ENCODE results near the gene IFNAR1.

Gene IFNAR1

DNA sequence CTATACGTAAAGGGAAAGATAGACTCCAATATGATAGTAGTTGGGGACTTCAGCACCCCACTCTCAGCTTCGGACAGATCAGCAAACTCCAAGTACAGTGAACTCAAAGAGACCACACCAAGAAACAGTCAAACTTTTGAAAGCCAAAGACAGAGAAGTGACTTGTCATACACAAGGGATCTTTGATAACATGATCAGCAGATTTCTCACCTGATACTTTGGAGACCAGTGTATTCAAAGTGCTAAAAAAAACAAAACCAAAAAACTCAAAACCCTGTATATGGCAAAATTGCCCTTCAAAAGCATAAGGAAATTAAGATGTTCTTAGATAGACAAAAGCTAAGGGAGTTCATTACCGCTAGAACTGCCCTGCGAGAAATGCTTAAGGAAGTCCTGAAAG is 9.4 kb downstream of the IFNAR1 start:
- in situ Hi-C loops (cut with HindIII; ENCODE audit: low pct_unique_long_range_greater_than_20kb, low sequenced_read_pairs): no loop called here
- no peak for TF ChIP-seq JUND (IDR thresholded peaks at IDR 0.05; ENCODE audit: low read depth)
- DNase-seq (ENCODE audit: low read depth in 1 of 2, low spot score in 1 of 2): no peak

DNA sequence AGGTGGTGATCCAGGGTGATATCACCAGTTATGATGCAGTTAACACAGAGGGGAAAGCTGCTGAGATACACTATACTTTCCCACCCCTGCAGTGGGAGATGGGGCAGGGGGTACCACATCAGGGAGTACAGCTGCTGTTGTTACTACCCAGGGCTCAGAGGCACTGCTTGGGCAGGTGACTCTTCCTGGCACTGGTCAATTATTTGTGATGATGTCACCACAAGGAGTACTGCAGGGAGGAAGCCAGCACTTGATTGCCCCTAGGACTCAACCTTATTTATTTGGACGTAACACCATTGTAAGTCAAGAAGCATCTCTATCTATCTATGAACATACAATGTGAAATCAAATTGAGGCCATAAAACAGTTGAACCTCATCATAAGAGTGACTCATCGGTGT is 10.1 kb downstream of the IFNAR1 start:
- no peak for DNase-seq (ENCODE audit: low read depth in 1 of 2, low spot score in 1 of 2)
- no peak for TF ChIP-seq JUND (IDR thresholded peaks at IDR 0.05; ENCODE audit: low read depth)
- in situ Hi-C loops (cut with HindIII; ENCODE audit: low pct_unique_long_range_greater_than_20kb, low sequenced_read_pairs): no loop called here

DNA sequence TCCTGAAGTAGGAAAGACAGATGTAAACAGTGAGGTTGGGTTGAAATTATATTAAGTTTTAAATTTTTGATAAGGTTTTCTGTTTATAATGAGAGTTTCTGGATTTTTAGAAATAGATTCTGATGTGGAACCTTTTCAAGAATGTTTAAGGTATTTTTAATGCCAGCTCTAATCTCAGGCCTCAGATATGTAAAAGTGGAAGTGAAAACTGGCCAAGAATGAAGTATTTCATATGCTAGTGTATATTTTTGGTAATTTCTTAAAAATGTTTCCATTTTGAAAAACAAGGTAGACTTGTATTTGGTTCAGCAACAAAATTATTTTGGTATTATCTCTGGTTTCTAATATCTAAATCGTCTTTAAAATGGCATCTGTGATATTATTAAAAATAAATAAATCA is 14.4 kb downstream of the IFNAR1 start:
- in situ Hi-C loops (cut with HindIII; ENCODE audit: low pct_unique_long_range_greater_than_20kb, low sequenced_read_pairs): no loop called here
- DNase-seq (ENCODE audit: low read depth in 1 of 2, low spot score in 1 of 2): no peak
- no peak for TF ChIP-seq JUND (IDR thresholded peaks at IDR 0.05; ENCODE audit: low read depth)

GRCh38 chr21:33339918-33340317 is 15.1 kb downstream of the IFNAR1 start:
- TF ChIP-seq JUND (IDR thresholded peaks at IDR 0.05; ENCODE audit: low read depth): no peak
- DNase-seq (ENCODE audit: low read depth in 1 of 2, low spot score in 1 of 2): no peak
- in situ Hi-C loops (cut with HindIII; ENCODE audit: low pct_unique_long_range_greater_than_20kb, low sequenced_read_pairs): no loop called here

GRCh38 chr21:33345751-33346238 is 21.0 kb downstream of the IFNAR1 start:
- DNase-seq (ENCODE audit: low read depth in 1 of 2, low spot score in 1 of 2): no peak
- in situ Hi-C loops (cut with HindIII; ENCODE audit: low pct_unique_long_range_greater_than_20kb, low sequenced_read_pairs): no loop called here
- TF ChIP-seq JUND (IDR thresholded peaks at IDR 0.05; ENCODE audit: low read depth): no peak

DNA sequence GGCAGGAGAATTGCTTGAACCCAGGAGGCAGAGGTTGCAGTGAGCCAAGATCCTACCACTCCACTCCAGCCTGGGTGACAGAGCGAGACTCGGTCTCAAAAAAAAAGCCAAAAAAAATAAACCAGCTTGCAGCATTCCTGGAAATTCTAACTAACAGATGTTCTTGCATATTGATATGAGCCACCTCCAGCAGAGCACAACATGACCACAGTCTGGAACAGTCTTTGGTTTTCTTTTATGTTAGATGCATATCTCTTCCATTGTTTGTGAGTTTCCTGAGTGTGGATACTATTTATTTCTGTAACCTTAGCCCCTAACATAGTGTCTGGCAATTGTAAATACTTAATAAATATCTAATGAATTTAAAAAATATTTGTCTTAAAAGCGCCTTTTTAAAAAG is 23.9 kb downstream of the IFNAR1 start:
- no peak for DNase-seq (ENCODE audit: low read depth in 1 of 2, low spot score in 1 of 2)
- in situ Hi-C loops (cut with HindIII; ENCODE audit: low pct_unique_long_range_greater_than_20kb, low sequenced_read_pairs): no loop called here
- no peak for TF ChIP-seq JUND (IDR thresholded peaks at IDR 0.05; ENCODE audit: low read depth)

DNA sequence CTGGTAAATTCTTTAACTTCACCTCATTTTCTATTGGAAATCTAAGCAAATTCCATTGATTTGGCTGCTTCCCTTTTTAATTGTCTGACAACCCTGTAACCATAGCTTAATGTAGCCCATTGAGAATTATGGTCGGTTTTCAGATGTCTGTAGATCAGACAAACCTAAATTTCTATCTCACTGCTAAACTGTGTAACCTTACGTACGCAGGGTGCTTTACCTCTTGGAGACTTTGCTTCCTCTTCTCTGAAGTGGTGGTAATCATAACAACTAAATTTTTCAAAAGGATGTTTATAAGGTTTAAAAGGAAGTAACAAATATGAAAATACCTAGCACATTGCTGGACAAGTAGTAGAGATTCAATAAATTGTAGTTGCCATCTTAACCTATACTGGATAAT is 25.9 kb downstream of the IFNAR1 start:
- no peak for DNase-seq (ENCODE audit: low read depth in 1 of 2, low spot score in 1 of 2)
- in situ Hi-C loops (cut with HindIII; ENCODE audit: low pct_unique_long_range_greater_than_20kb, low sequenced_read_pairs): no loop called here
- no peak for TF ChIP-seq JUND (IDR thresholded peaks at IDR 0.05; ENCODE audit: low read depth)

DNA sequence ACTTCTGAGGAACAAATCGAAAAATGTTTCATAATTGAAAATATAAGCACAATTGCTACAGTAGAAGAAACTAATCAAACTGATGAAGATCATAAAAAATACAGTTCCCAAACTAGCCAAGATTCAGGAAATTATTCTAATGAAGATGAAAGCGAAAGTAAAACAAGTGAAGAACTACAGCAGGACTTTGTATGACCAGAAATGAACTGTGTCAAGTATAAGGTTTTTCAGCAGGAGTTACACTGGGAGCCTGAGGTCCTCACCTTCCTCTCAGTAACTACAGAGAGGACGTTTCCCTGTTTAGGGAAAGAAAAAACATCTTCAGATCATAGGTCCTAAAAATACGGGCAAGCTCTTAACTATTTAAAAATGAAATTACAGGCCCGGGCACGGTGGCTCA is 30.6 kb downstream of the IFNAR1 start:
- in situ Hi-C loops (cut with HindIII; ENCODE audit: low pct_unique_long_range_greater_than_20kb, low sequenced_read_pairs): no loop called here
- DNase-seq (ENCODE audit: low read depth in 1 of 2, low spot score in 1 of 2): no peak

GRCh38 chr21:33355996-33356395 is 31.2 kb downstream of the IFNAR1 start:
- in situ Hi-C loops (cut with HindIII; ENCODE audit: low pct_unique_long_range_greater_than_20kb, low sequenced_read_pairs): no loop called here
- TF ChIP-seq JUND (IDR thresholded peaks at IDR 0.05; ENCODE audit: low read depth): no peak
- no peak for DNase-seq (ENCODE audit: low read depth in 1 of 2, low spot score in 1 of 2)

More for the DNA sequence above, 30.6 kb downstream of the IFNAR1 start:
- TF ChIP-seq JUND (IDR thresholded peaks at IDR 0.05; ENCODE audit: low read depth): no peak

- TF ChIP-seq JUND (IDR thresholded peaks at IDR 0.05; ENCODE audit: low read depth): no peak
- in situ Hi-C loops (cut with HindIII; ENCODE audit: low pct_unique_long_range_greater_than_20kb, low sequenced_read_pairs): no loop called here
- no peak for DNase-seq (ENCODE audit: low read depth in 1 of 2, low spot score in 1 of 2)
Measured at GRCh38 chr21:33357177-33357576, 32.4 kb downstream of the IFNAR1 start.

- in situ Hi-C loops (cut with HindIII; ENCODE audit: low pct_unique_long_range_greater_than_20kb, low sequenced_read_pairs): no loop called here
- no peak for DNase-seq (ENCODE audit: low read depth in 1 of 2, low spot score in 1 of 2)
- TF ChIP-seq JUND (IDR thresholded peaks at IDR 0.05; ENCODE audit: low read depth): no peak
Measured at GRCh38 chr21:33359446-33359845, 34.7 kb downstream of the IFNAR1 start.

- in situ Hi-C loops (cut with HindIII; ENCODE audit: low pct_unique_long_range_greater_than_20kb, low sequenced_read_pairs): no loop called here
- TF ChIP-seq JUND (IDR thresholded peaks at IDR 0.05; ENCODE audit: low read depth): no peak
Measured at GRCh38 chr21:33360281-33360680, 35.5 kb downstream of the IFNAR1 start.

DNA sequence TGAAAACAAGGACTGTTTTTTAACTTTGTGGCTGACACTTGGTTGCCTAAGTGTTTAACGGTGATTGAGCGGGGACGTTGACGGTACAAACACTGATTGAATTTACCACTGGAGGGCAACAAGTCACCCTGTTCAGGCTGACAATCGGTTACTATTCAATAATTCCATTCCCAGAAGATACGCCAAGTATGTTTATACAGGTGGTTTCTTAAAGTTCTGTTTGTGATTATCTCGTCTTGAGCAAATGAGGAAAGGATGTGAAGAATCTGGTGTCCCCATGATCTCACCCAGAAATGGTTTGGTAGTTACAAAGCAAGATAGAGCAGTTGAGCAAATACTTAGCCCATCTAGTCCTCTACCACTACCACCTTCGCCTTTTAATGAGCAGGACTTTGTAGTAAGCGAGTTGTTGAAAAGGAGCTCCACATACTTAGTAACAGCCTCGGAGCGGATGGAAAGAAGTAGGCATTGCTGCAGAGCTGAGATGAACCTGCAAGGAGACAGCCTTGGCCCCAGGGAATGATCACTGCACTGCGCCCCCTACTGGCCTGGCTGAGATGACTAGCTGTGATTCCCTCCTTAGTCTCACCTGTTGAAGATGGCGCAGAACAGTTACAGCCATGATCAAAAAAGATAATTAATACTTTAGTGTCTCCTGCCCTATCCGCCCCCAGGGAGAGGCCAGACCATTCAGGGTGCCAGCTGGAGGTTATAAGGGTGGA is 36.3 kb downstream of the IFNAR1 start:
- DNase-seq (ENCODE audit: low read depth in 1 of 2, low spot score in 1 of 2): peak; percentile 49 to 87
- no peak for TF ChIP-seq JUND (IDR thresholded peaks at IDR 0.05; ENCODE audit: low read depth)
- in situ Hi-C loops (cut with HindIII; ENCODE audit: low pct_unique_long_range_greater_than_20kb, low sequenced_read_pairs): no loop called here

More at GRCh38 chr21:33360281-33360680, 35.5 kb downstream of the IFNAR1 start:
- no peak for DNase-seq (ENCODE audit: low read depth in 1 of 2, low spot score in 1 of 2)
